ENCODE measurements around the gene AKAP3. TPM values are rescaled to one million over a fixed set of nuclear protein-coding genes. Genes with fewer than 3 reads are reported as not detected.

Gene AKAP3
- total RNA-seq: 1 to 10 TPM; 1.3 to 2.8 TPM

DNA sequence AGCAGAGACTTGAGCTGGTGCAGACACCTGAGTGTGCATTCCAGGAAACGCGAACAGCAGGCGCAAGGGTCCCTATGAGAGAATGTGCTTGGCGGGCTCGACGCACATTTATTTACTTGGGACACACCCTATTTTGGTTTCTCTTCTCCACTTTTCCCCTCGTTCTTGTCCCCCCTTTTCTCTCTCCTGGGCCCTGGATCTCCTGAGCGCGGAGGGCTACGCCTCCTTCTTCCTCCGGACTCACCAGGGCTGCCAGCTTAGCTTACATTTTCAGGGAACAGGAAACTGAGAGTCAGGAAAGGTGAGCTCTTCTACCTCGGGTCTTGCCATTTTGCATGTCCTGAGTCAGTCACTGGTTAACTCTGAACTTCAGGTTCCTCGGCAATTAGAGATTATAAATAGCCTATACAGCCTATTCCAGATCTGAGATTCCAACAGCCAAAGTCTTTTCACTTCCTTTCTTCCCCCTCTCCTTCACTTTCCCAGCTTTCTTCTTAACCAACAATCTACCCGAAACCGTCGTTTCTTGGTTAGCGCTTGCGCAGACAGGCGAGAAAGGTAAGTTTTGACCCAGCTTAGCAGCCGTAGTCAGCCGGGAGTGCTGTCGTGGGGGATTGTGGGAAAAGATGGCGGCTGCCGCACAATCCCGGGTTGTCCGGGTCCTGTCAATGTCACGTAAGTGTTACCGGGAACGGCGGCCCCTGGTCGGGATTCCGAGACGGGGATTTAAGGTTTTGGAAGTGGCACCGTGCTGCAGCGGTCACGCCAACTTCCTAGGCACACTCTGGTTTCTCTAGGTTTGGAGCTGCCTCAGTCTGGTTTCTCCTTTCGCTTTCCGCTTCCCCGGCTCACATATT lies at the start of gene AKAP3, which contains the start of gene NDUFA9:
AKAP3 (minus strand) TSS at position 551 of the 857 bp plus-strand sequence. CDS start 10,855 bp downstream, outside the sequence.
NDUFA9 (plus strand) TSS at position 614 of the 857 bp plus-strand sequence; CDS start at position 627, 13 bp downstream.
- peaks cover 48% of the 10 kb centered on the region for H3K4me1 Mint-ChIP-seq
- POLR2A ChIA-PET: interaction anchor here (1.2 to 1.6 kb wide), 2 partner anchors 44 to 111 kb away, joined by 6 to 9 read pairs; a partner anchor contains a TSS
- H3K9me3 Mint-ChIP-seq (ENCODE audit: low read depth): no peaks in the 10 kb centered on the region
- ATAC-seq: peak; percentile 95
- H3K36me3 Mint-ChIP-seq (ENCODE audit: low read depth): peaks cover 2% of the 10 kb centered on the region
- intact Hi-C loops (cut with DNase I, micrococcal nuclease): loop anchor here (1.0 to 10.0 kb wide), 7 partner anchors 44 to 1694 kb away; partner anchors contain the start of genes PARP11 (in 1 of the 2), RAD51AP1 (in 1 of the 2), TIGAR (in 1 of the 2) and TNFRSF1A (in 1 of the 2)
- H3K27ac Mint-ChIP-seq: peak within 1 kb of the TSS; percentile 91
- DNase-seq: peak; percentile 90
- CTCF ChIA-PET: interaction anchor here (0.6 to 2.7 kb wide), 7 partner anchors 11 to 1513 kb away, joined by 3 to 19 read pairs (median 3); no protein-coding TSS in a partner anchor
- H3K4me3 Mint-ChIP-seq: peak within 1 kb of the TSS; percentile 98
- no peaks in the 10 kb centered on the region for H3K27me3 Mint-ChIP-seq

DNA sequence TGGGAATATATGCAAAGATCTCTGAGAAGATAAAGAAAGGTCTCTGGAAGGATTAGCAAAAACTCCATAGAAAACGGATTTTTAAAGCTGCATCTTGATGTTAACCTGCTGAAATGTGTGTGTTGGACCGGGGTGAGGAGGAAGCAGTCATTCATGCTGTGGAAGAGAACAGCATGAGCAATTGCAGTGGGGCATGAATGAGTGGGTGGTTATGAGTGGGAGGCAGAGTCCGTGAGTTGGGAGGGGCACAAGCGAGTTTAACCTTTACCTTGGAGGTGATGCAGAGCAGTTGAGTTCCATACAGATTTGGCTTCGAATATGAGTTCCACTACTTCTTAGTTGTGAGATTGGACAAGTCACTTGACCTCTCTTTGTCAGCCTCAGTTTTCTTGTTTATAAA lies 41.9 kb upstream of the AKAP3 start:
- Mint-ChIP-seq H3K4me3 (no peak overlapping the region), H3K27ac (no peak overlapping the region)

DNA sequence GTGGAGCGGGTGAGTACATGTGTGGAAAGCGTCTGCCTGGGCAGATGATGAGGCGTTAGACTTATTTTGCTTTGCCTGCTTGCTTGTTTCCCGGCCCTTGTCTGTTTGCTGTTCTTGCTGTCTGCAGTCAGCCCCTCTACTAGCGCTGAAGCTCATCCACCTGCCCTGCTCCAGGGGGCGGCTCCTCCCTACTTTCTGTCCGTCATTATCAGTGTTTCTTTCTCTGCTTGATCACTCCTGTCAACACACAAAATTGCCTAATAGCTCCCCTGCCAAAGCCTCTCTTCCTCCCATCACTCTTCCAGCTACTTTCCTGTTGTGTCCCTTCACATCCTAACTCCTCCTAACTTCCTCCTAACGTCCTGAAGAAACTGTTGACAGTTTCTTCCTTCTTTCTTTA lies 36.5 kb upstream of the AKAP3 start:
- Mint-ChIP-seq H3K4me1 (no peaks in the 10 kb centered on the region), H3K9me3 (ENCODE audit: low read depth) (peaks cover 2% of the 10 kb centered on the region), H3K36me3 (ENCODE audit: low read depth) (peaks cover 57% of the 10 kb centered on the region), H3K4me3 (no peak overlapping the region), H3K27me3 (no peaks in the 10 kb centered on the region), H3K27ac (no peak overlapping the region)
- ATAC-seq (no peak), DNase-seq (no peak)
- ChIA-PET POLR2A (no interaction called here), CTCF (no interaction called here)
- intact Hi-C loops (cut with DNase I, micrococcal nuclease): no loop called here

More for the DNA sequence above, 41.9 kb upstream of the AKAP3 start:
- intact Hi-C loops (cut with DNase I, micrococcal nuclease): no loop called here
- H3K4me1 Mint-ChIP-seq: no peaks in the 10 kb centered on the region
- POLR2A ChIA-PET: interaction anchor here (0.6 kb wide), 1 partner anchor 159 kb away, joined by 4 read pairs; no protein-coding TSS in a partner anchor
- ATAC-seq (no peak), DNase-seq (no peak)
- peaks cover 2% of the 10 kb centered on the region for H3K9me3 Mint-ChIP-seq (ENCODE audit: low read depth)
- H3K36me3 Mint-ChIP-seq (ENCODE audit: low read depth): peaks cover 55% of the 10 kb centered on the region
- CTCF ChIA-PET: no interaction called here
- H3K27me3 Mint-ChIP-seq: no peaks in the 10 kb centered on the region

DNA sequence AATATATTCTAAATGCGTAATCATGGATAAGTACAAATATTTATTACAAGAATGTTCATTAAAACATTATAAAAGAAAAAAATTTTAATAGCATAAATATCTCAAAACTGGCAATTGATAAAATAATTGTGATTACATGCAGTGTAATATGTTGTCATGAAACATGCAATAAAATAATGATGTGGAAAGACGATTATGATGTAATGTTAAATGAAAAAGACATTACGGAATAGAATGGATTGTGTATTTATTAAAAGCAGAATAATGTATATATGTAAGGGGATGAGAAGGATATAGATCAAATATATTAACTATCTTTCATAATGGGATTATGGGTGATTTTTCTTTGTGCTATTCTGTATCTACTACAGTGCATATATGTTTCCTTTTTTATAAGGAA lies 32.9 kb upstream of the AKAP3 start:
- POLR2A ChIA-PET: no interaction called here

DNA sequence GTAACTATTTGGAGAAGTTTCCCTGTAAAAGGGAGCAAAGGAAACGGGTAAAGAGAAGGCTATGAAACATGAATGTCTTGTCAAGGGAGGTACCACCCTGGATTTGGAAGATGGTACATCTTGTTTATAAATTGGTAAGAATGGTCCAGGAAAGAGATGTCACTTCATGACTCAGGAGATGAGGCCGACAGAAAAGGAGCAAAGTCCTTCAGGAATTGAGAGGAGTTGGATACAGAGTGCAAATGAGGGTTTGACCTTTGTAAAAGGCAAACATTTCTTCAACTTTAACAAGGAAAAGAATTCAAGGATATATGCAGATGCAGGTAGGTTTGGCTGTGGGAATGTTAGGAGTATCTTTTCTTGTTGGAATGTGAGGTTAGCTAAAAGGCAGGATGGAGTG lies 30.9 kb upstream of the AKAP3 start:
- POLR2A ChIA-PET: no interaction called here

More for the DNA sequence above, 32.9 kb upstream of the AKAP3 start:
- intact Hi-C loops (cut with DNase I, micrococcal nuclease): no loop called here
- H3K4me1 Mint-ChIP-seq: no peaks in the 10 kb centered on the region
- no peaks in the 10 kb centered on the region for H3K27me3 Mint-ChIP-seq
- CTCF ChIA-PET: no interaction called here
- H3K4me3 Mint-ChIP-seq: no peak overlapping the region
- no peak overlapping the region for H3K27ac Mint-ChIP-seq
- no peak for DNase-seq
- no peaks in the 10 kb centered on the region for H3K9me3 Mint-ChIP-seq (ENCODE audit: low read depth)
- no peak for ATAC-seq
- H3K36me3 Mint-ChIP-seq (ENCODE audit: low read depth): peaks cover 39% of the 10 kb centered on the region

DNA sequence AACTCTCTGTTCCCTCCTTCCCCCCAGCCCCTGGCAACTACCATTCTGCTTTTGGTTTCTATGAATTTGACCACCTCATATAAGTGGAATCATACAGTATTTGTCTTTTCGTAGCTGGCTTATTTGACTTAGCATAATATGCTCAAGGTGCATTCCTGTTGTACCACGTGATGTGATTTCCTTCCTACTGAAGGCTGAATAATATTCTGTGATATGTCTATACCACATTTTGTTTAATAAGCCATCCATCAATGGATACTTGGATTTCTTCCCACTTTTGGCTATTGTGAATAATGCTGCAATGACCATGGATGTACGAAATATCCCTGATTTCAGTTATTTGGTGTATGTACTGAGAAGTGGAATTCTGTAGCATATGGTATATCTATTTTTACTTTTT lies 16.4 kb upstream of the AKAP3 start:
- ATAC-seq (no peak), DNase-seq (no peak)
- H3K4me1 Mint-ChIP-seq: peaks cover 4% of the 10 kb centered on the region
- intact Hi-C loops (cut with DNase I, micrococcal nuclease): no loop called here
- no peak overlapping the region for H3K27ac Mint-ChIP-seq
- POLR2A ChIA-PET: no interaction called here
- CTCF ChIA-PET: no interaction called here
- H3K36me3 Mint-ChIP-seq (ENCODE audit: low read depth): peaks cover 56% of the 10 kb centered on the region
- H3K27me3 Mint-ChIP-seq: no peaks in the 10 kb centered on the region
- no peak overlapping the region for H3K4me3 Mint-ChIP-seq
- H3K9me3 Mint-ChIP-seq (ENCODE audit: low read depth): no peaks in the 10 kb centered on the region

More for the DNA sequence above, 30.9 kb upstream of the AKAP3 start:
- Mint-ChIP-seq H3K27ac (no peak overlapping the region), H3K4me3 (no peak overlapping the region), H3K27me3 (no peaks in the 10 kb centered on the region), H3K36me3 (ENCODE audit: low read depth) (peaks cover 19% of the 10 kb centered on the region), H3K4me1 (peaks cover under 1% of the 10 kb centered on the region), H3K9me3 (ENCODE audit: low read depth) (no peaks in the 10 kb centered on the region)
- ATAC-seq: no peak
- CTCF ChIA-PET: no interaction called here
- DNase-seq: no peak
- intact Hi-C loops (cut with DNase I, micrococcal nuclease): no loop called here

DNA sequence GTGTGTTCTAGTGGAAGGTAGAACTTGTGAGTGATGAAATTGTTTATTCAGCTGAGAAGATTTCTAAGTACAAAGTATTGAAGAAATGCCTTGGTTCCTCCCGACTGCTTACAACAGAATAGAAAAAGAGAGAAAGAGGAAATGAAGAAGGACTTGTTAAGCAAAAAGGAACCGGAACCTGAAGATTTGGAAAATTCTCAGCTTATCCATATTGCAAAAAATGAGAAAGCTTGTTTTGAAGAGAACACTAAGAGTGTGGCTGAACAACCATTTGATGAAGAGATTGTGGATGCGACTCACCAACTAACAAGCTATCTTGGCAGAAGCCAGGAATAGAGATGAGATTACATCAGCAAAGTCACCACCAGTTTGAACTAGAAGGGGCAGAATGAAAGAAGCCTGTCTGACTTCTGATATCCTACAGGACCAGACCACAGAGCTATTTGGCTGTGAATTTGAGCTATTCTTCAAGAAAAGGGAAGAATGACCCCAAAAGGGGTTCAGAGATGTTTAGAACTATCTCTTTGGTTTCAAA lies 15.2 kb upstream of the AKAP3 start:
- H3K36me3 Mint-ChIP-seq (ENCODE audit: low read depth): peaks cover 49% of the 10 kb centered on the region
- H3K27ac Mint-ChIP-seq: peak overlapping the region; percentile 28
- no peaks in the 10 kb centered on the region for H3K27me3 Mint-ChIP-seq
- no peaks in the 10 kb centered on the region for H3K9me3 Mint-ChIP-seq (ENCODE audit: low read depth)
- peaks cover 4% of the 10 kb centered on the region for H3K4me1 Mint-ChIP-seq
- DNase-seq (no peak), ATAC-seq (no peak)
- ChIA-PET CTCF (interaction anchor here (0.7 kb wide), 1 partner anchor 26 kb away, joined by 3 read pairs; no protein-coding TSS in a partner anchor), POLR2A (no interaction called here)
- H3K4me3 Mint-ChIP-seq: no peak overlapping the region
- intact Hi-C loops (cut with DNase I, micrococcal nuclease): no loop called here

DNA sequence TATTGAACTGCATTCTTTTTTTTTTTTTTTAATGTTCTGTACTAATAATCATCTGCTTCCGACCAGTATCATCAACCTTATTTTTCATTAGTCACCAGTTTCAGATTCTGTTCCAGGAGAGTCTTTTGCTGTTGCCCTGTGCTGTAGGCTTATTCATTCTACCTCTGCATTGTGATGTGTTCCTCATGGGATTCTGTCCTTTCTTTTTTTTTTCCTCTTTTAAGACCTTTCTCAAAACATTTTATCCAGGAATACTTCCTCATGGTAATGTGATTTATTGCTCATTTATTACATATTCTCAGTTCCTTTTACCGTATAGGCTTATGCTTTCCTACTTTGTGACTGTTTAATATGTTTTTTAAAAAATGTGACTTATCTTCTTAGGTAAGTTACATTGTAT lies 4.8 kb upstream of the AKAP3 start:
- CTCF ChIA-PET: interaction anchor here (1.2 to 2.0 kb wide), 4 partner anchors 10 to 114 kb away, joined by 3 to 10 read pairs (median 6); no protein-coding TSS in a partner anchor
- DNase-seq: no peak
- peak overlapping the region; percentile 5 for H3K27ac Mint-ChIP-seq
- H3K9me3 Mint-ChIP-seq (ENCODE audit: low read depth): no peaks in the 10 kb centered on the region
- peaks cover 39% of the 10 kb centered on the region for H3K4me1 Mint-ChIP-seq
- no peak overlapping the region for H3K4me3 Mint-ChIP-seq
- no peaks in the 10 kb centered on the region for H3K27me3 Mint-ChIP-seq
- POLR2A ChIA-PET: no interaction called here
- no peak for ATAC-seq
- intact Hi-C loops (cut with DNase I, micrococcal nuclease): no loop called here
- H3K36me3 Mint-ChIP-seq (ENCODE audit: low read depth): peaks cover 29% of the 10 kb centered on the region

DNA sequence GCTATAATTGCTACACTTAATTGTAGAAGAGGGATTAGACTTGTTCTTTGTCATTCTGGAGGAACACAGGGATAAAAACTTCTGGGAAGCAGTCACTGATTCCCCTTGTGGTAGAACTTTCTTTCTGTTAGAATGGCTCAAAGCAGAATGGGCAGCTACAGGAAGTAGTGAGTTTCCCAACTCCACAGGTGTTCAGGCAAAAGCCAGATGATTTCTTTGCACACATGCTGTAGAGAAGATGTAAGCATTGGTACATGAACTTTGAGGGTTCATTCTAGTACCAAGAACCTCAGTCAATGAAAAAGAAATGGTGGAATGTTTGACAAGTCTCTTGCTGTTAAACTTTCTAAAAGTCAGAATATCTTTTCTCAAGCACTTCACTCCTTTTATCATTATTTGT lies 4.4 kb upstream of the AKAP3 start:
- Mint-ChIP-seq H3K9me3 (ENCODE audit: low read depth) (no peaks in the 10 kb centered on the region), H3K27me3 (no peaks in the 10 kb centered on the region), H3K4me3 (no peak overlapping the region), H3K36me3 (ENCODE audit: low read depth) (peaks cover 29% of the 10 kb centered on the region), H3K27ac (peak overlapping the region; percentile 5), H3K4me1 (peaks cover 39% of the 10 kb centered on the region)
- CTCF ChIA-PET: interaction anchor here (1.2 to 1.8 kb wide), 3 partner anchors 10 to 114 kb away, joined by 3 to 9 read pairs (median 3); no protein-coding TSS in a partner anchor
- ATAC-seq (no peak), DNase-seq (no peak)
- intact Hi-C loops (cut with DNase I, micrococcal nuclease): no loop called here
- POLR2A ChIA-PET: no interaction called here

DNA sequence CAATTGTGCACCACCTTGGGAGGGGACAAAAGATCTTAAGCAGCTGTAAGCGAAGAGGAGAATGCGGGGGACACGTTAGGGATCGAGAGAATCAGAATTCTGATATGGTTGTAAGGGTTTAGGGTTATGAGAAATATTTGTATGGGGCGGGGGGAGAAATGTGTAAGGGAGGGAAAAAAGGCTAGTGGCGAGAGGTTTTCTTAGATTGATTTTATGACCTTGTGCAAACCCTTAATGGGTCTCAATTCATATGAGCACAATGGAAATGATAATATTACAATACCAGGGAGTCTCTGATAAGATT lies 459 bp upstream of the AKAP3 start:
- ATAC-seq (no peak), DNase-seq (no peak)
- H3K4me3 Mint-ChIP-seq: peak overlapping the region; percentile 98
- no peaks in the 10 kb centered on the region for H3K27me3 Mint-ChIP-seq
- peaks cover 50% of the 10 kb centered on the region for H3K4me1 Mint-ChIP-seq
- H3K27ac Mint-ChIP-seq: peak overlapping the region; percentile 91
- H3K36me3 Mint-ChIP-seq (ENCODE audit: low read depth): peaks cover 5% of the 10 kb centered on the region
- ChIA-PET POLR2A (interaction anchor here (0.6 to 1.6 kb wide), 3 partner anchors 44 to 111 kb away, joined by 6 to 9 read pairs (median 9); a partner anchor contains a TSS), CTCF (interaction anchor here (0.6 to 2.7 kb wide), 8 partner anchors 11 to 1514 kb away, joined by 3 to 19 read pairs (median 4); no protein-coding TSS in a partner anchor)
- H3K9me3 Mint-ChIP-seq (ENCODE audit: low read depth): no peaks in the 10 kb centered on the region
- intact Hi-C loops (cut with DNase I, micrococcal nuclease): loop anchor here (1.0 to 10.0 kb wide), 7 partner anchors 45 to 1693 kb away; partner anchors contain the start of genes PARP11 (in 1 of the 2), RAD51AP1 (in 1 of the 2), TIGAR (in 1 of the 2) and TNFRSF1A (in 1 of the 2)

DNA sequence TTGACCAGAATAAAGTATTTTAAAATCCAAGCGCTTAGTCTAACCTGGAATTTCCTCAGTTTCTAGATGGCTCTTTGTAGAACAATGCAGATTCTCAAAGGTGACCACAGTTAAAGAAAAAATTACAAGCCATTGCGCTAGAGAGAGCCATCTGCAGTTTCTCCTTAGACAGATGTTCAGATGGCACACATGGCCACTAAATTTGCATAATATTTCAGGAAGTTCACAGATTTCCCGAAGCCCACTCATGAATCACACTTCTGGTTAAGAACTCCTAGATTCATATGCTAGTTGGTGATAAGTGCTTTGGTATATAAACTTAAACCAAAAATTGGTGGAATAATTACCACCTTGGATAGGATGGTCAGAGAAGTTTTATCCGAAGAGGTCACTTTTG lies 749 bp downstream of the AKAP3 start:
- no peak for ATAC-seq
- no peaks in the 10 kb centered on the region for H3K27me3 Mint-ChIP-seq
- H3K36me3 Mint-ChIP-seq (ENCODE audit: low read depth): no peaks in the 10 kb centered on the region
- intact Hi-C loops (cut with DNase I, micrococcal nuclease): loop anchor here (2.0 to 10.0 kb wide), 4 partner anchors 43 to 1694 kb away; partner anchors contain the start of genes PARP11 (in 1 of the 2) and TNFRSF1A (in 1 of the 2)
- no peaks in the 10 kb centered on the region for H3K9me3 Mint-ChIP-seq (ENCODE audit: low read depth)
- ChIA-PET CTCF (interaction anchor here (1.2 to 2.7 kb wide), 3 partner anchors 10 to 43 kb away, joined by 5 to 19 read pairs (median 8); no protein-coding TSS in a partner anchor), POLR2A (interaction anchor here (1.2 to 1.6 kb wide), 2 partner anchors 43 to 110 kb away, joined by 6 to 9 read pairs; a partner anchor contains a TSS)
- peak overlapping the region; percentile 91 for H3K27ac Mint-ChIP-seq
- H3K4me3 Mint-ChIP-seq: peak overlapping the region; percentile 98
- peaks cover 42% of the 10 kb centered on the region for H3K4me1 Mint-ChIP-seq
- no peak for DNase-seq
